ENCODE measurements around the gene ARHGEF4. TPM values are rescaled to one million over a fixed set of nuclear protein-coding genes. Genes with fewer than 3 reads are reported as not detected.

Gene ARHGEF4
- total RNA-seq (2014; rRNA removed; shearing (Covaris generic)) (11.8 and 16.6 TPM in 2 replicates), polyA plus RNA-seq (2016; fragmentation: Nextera tagmentation; extraction: Ambion mirVana) (4.6 and 6.9 TPM in 2 replicates)
- long read RNA-seq, result 0 reads

DNA sequence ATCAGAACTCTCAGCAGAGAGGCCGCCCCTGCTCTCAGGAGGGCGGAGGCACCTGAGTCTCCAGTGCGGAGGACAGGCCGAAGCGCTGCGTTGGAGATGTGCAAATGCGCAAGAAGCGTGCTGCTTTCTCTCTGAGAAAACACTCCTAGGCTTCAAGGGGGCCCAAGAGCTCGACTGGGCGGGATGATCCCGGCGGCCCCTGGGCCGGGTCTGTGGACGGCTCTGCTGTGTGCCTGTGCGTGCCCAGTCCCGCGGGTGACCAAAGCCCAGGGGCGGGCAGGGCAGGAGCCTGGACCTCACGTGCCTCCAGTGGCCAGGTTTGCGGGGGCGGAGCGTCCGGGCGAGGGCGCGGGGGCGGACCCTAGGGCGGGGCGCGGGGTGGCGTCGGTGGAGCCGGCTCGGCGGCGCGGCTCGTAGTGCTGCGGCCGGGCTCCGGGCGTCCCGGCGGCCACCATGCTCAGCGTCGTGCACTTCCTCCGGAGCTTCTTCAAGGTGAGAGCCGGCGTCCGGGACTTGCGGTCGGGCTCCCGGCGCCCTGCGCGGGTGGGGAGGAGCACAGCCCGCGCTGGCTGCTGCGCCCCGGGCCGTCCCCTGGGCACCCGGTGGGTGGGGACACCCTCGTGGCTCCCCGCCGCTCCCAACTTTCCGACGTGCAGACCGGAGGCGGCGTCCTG is at the start of gene ARHGEF4:
Gene ARHGEF4 (plus strand): TSS at position 414 of the 674 bp plus-strand sequence. CDS start 40 bp downstream, at position 454.
- Histone ChIP-seq H3K4me1 (ENCODE audit: insufficient read depth) (peaks cover 7% of the 10 kb centered on the region; the same call in 1 of the 2 replicates), H3K27ac (ENCODE audit: low read depth) (no peak within 1 kb of the TSS), H3K36me3 (ENCODE audit: insufficient read depth) (no peaks in the 10 kb centered on the region), H3K27me3 (ENCODE audit: insufficient read depth) (peaks cover 22% of the 10 kb centered on the region), H3K4me3 (peak within 1 kb of the TSS; percentile 77), H3K4me2 (peak within 1 kb of the TSS; percentile 92), H2AFZ (peak within 1 kb of the TSS; percentile 95), H3F3A (replicated peaks; ENCODE audit: low read depth) (no peaks in the 10 kb centered on the region), H4K20me1 (replicated peaks; ENCODE audit: insufficient read depth) (no peaks in the 10 kb centered on the region), H3K79me2 (replicated peaks; ENCODE audit: insufficient read depth) (no peaks in the 10 kb centered on the region), H3K9me2 (ENCODE audit: insufficient read depth) (no peaks in the 10 kb centered on the region)
- TF ChIP-seq ZNF331 (CRISPR knock-in tag; IDR thresholded peaks at IDR 0.05; ENCODE audit: low read depth) (no peak), EZH2 (IDR thresholded peaks at IDR 0.05; ENCODE audit: low read depth, unreplicated experiment) (no peak), POLR2AphosphoS5 (IDR thresholded peaks at IDR 0.05; ENCODE audit: low read depth) (peak; percentile 66)
- Mint-ChIP-seq H3K27me3 (ENCODE audit: insufficient read depth, low read depth, poor library complexity) (peaks cover 31% of the 10 kb centered on the region), H3K9me3 (no peaks in the 10 kb centered on the region), H3K27ac (no peak within 1 kb of the TSS), H3K4me3 (peak within 1 kb of the TSS; percentile 64), H3K36me3 (ENCODE audit: low read depth) (no peaks in the 10 kb centered on the region), H3K4me1 (peaks cover 5% of the 10 kb centered on the region)
- DNase-seq (ENCODE audit: low spot score) (peak; percentile 83), ATAC-seq (peak; percentile 87)

DNA sequence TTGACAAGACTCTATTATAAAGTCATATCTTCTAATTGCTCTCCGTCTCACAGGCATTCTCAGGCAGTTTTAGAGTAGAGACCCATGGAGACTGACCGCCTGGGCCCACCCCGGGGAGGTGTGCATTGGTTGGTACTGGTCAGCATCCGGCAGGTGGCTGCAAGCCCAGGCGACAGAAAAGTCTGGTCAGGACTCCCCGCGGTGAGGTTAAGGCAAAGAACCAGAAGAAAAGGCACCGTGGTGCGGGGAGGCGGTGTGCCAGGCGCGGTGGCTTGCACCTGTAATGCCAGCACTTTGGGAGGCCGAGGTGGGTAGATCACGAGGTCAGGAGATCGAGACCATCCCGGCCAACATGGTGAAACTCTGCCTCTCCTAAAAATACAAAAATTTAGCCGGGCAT is 48.9 kb upstream of the ARHGEF4 start:
- no peaks in the 10 kb centered on the region for H3F3A ChIP-seq (replicated peaks; ENCODE audit: low read depth)
- ATAC-seq, result no peak
- no peaks in the 10 kb centered on the region for H3K27me3 ChIP-seq (ENCODE audit: insufficient read depth)
- no peak overlapping the region for H3K4me2 ChIP-seq
- H2AFZ ChIP-seq, result no peak overlapping the region
- no peaks in the 10 kb centered on the region for H3K4me1 Mint-ChIP-seq
- no peak overlapping the region for H3K4me3 ChIP-seq
- peaks cover 3% of the 10 kb centered on the region for H3K27me3 Mint-ChIP-seq (ENCODE audit: insufficient read depth, low read depth, poor library complexity)
- no peaks in the 10 kb centered on the region for H3K36me3 ChIP-seq (ENCODE audit: insufficient read depth)
- H3K4me1 ChIP-seq (ENCODE audit: insufficient read depth), result no peaks in the 10 kb centered on the region
- H4K20me1 ChIP-seq (replicated peaks; ENCODE audit: insufficient read depth), result no peaks in the 10 kb centered on the region
- no peak overlapping the region for H3K27ac ChIP-seq (ENCODE audit: low read depth)
- no peak for DNase-seq (ENCODE audit: low spot score)
- no peaks in the 10 kb centered on the region for H3K36me3 Mint-ChIP-seq (ENCODE audit: low read depth)
- no peak overlapping the region for H3K4me3 Mint-ChIP-seq
- H3K27ac Mint-ChIP-seq, result no peak overlapping the region; the same call in 1 of the 2 replicates
- TF ChIP-seq ZNF331 (CRISPR knock-in tag; IDR thresholded peaks at IDR 0.05; ENCODE audit: low read depth) (no peak), NANOG (IDR thresholded peaks at IDR 0.05; ENCODE audit: borderline replicate concordance) (no peak), POLR2AphosphoS5 (IDR thresholded peaks at IDR 0.05; ENCODE audit: low read depth) (no peak), STAT1 (IDR thresholded peaks at IDR 0.05; ENCODE audit: unreplicated experiment) (no peak), CREB1 (CRISPR knock-in tag; IDR thresholded peaks at IDR 0.05; ENCODE audit: low read depth) (no peak)
- no peaks in the 10 kb centered on the region for H3K79me2 ChIP-seq (replicated peaks; ENCODE audit: insufficient read depth)
- H3K9me2 ChIP-seq (ENCODE audit: insufficient read depth), result no peaks in the 10 kb centered on the region
- H3K9me3 Mint-ChIP-seq, result no peaks in the 10 kb centered on the region

GRCh38 chr2:130790312-130790711 is 46.4 kb upstream of the ARHGEF4 start:
- Mint-ChIP-seq H3K27ac (no peak overlapping the region), H3K4me1 (no peaks in the 10 kb centered on the region), H3K27me3 (ENCODE audit: insufficient read depth, low read depth, poor library complexity) (peaks cover 3% of the 10 kb centered on the region), H3K36me3 (ENCODE audit: low read depth) (no peaks in the 10 kb centered on the region), H3K4me3 (no peak overlapping the region), H3K9me3 (no peaks in the 10 kb centered on the region)
- H3K4me2 ChIP-seq, result no peak overlapping the region
- H3K27ac ChIP-seq (ENCODE audit: low read depth), result no peak overlapping the region
- DNase-seq (ENCODE audit: low spot score) (no peak), ATAC-seq (no peak)
- H3K4me1 ChIP-seq (ENCODE audit: insufficient read depth), result no peaks in the 10 kb centered on the region
- no peak overlapping the region for H3K4me3 ChIP-seq
- H3K36me3 ChIP-seq (ENCODE audit: insufficient read depth), result no peaks in the 10 kb centered on the region
- H3F3A ChIP-seq (replicated peaks; ENCODE audit: low read depth), result no peaks in the 10 kb centered on the region
- H3K27me3 ChIP-seq (ENCODE audit: insufficient read depth), result no peaks in the 10 kb centered on the region
- H3K9me2 ChIP-seq (ENCODE audit: insufficient read depth), result no peaks in the 10 kb centered on the region
- H4K20me1 ChIP-seq (replicated peaks; ENCODE audit: insufficient read depth), result no peaks in the 10 kb centered on the region
- no peak overlapping the region for H2AFZ ChIP-seq
- H3K79me2 ChIP-seq (replicated peaks; ENCODE audit: insufficient read depth), result no peaks in the 10 kb centered on the region
- TF ChIP-seq NANOG (IDR thresholded peaks at IDR 0.05; ENCODE audit: borderline replicate concordance), result no peak
- TF ChIP-seq ZNF114 (CRISPR knock-in tag; IDR thresholded peaks at IDR 0.05), result no peak
- TF ChIP-seq POLR2AphosphoS5 (IDR thresholded peaks at IDR 0.05; ENCODE audit: low read depth), result no peak
- TF ChIP-seq, protein P1, sequence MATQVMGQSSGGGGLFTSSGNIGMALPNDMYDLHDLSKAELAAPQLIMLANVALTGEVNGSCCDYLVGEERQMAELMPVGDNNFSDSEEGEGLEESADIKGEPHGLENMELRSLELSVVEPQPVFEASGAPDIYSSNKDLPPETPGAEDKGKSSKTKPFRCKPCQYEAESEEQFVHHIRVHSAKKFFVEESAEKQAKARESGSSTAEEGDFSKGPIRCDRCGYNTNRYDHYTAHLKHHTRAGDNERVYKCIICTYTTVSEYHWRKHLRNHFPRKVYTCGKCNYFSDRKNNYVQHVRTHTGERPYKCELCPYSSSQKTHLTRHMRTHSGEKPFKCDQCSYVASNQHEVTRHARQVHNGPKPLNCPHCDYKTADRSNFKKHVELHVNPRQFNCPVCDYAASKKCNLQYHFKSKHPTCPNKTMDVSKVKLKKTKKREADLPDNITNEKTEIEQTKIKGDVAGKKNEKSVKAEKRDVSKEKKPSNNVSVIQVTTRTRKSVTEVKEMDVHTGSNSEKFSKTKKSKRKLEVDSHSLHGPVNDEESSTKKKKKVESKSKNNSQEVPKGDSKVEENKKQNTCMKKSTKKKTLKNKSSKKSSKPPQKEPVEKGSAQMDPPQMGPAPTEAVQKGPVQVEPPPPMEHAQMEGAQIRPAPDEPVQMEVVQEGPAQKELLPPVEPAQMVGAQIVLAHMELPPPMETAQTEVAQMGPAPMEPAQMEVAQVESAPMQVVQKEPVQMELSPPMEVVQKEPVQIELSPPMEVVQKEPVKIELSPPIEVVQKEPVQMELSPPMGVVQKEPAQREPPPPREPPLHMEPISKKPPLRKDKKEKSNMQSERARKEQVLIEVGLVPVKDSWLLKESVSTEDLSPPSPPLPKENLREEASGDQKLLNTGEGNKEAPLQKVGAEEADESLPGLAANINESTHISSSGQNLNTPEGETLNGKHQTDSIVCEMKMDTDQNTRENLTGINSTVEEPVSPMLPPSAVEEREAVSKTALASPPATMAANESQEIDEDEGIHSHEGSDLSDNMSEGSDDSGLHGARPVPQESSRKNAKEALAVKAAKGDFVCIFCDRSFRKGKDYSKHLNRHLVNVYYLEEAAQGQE (IDR thresholded peaks at IDR 0.05; ENCODE audit: unreplicated experiment), result no peak
- TF ChIP-seq STAT1 (IDR thresholded peaks at IDR 0.05; ENCODE audit: unreplicated experiment), result no peak
- no peak for TF ChIP-seq ZNF331 (CRISPR knock-in tag; IDR thresholded peaks at IDR 0.05; ENCODE audit: low read depth)
- no peak for TF ChIP-seq CREB1 (CRISPR knock-in tag; IDR thresholded peaks at IDR 0.05; ENCODE audit: low read depth)
- TF ChIP-seq CTCF (conservative IDR thresholded peaks at IDR 0.05; ENCODE audit: low read depth in 2 of 2), result no peak

Measured in GM23338 (cell line).